HT-29 (cell line): ENCODE data around the gene OGFR. TPM values are rescaled to one million over a fixed set of nuclear protein-coding genes. Genes with fewer than 3 reads are reported as not detected.
A peak's percentile ranks its signal among the peaks of the same experiment; 100 is the strongest.

ENCODE experiments used
- DNase-seq: peaks from one replicate; pipeline ENCODE4 v3.0.0-alpha.2; 2015; ENCODE audit warnings: low spot score
- total RNA-seq: library from RNA; depleted of rRNA; stranded (reverse); fragments of >200 nt; shearing (Covaris generic); gene quantifications from 2 replicates; pipeline ENCODE4 v1.2.3, GENCODE V29; 2014

The OGFR gene
- total RNA-seq, 1 experiment from 2014 or later = 197 TPM

DNA sequence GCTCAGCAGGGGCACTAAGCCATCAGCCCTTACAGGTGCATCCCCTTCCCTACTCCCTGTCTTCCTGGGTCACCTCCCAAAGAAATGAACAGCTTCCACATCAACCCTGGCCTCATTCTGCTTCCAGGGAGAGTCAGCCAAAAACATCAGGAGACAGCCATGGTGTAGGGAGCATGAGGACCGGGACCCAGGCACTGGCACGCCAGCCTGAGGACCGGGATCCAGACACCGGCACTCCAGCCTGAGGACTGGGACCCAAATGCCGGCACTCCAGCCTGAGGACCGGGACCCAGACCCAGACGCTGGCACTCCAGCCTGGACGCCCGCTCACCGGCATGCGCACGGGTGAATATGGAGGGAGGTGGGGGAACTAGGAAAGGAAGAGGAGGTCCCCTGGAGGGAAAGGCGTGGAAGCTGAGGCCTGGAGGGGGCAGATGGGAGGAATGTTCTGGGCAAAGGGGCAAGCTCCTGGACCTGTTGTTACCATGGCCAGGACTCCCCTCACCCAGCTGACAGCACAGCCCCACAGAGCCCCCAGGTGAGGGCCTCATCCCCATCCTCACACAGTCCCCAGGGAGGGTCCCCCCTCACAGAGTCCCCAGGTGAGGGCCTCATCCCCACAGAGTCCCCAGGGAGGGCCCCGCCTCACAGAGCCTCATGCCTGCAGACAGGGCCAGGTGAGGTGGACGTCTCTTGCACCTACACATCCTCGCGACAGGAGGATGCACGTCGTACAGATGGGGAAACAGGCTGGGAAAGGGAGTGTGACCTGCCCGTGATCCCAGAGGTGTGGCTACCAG is 34.3 kb upstream of the OGFR start:
- DNase-seq = no peak

DNA sequence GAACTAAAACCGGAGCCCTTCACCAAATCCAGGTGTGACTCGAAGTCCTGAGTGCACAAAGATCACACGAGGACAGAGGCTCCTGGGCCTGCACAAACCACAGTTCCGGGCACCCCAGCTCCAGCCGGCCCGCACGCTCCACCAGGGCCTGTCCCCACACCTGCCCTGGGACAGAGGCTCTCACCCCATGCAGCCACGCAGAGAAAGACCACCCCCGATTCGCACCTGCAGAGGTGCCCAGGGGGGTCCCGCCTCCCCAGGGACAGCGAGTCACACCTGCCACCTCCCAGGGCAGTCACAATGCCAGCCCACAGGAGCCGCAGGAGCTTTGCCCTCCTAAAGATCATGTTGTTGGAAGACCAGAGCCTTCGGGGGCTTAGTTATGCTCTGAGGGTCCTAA is 33.7 kb upstream of the OGFR start:
- DNase-seq = no peak

DNA sequence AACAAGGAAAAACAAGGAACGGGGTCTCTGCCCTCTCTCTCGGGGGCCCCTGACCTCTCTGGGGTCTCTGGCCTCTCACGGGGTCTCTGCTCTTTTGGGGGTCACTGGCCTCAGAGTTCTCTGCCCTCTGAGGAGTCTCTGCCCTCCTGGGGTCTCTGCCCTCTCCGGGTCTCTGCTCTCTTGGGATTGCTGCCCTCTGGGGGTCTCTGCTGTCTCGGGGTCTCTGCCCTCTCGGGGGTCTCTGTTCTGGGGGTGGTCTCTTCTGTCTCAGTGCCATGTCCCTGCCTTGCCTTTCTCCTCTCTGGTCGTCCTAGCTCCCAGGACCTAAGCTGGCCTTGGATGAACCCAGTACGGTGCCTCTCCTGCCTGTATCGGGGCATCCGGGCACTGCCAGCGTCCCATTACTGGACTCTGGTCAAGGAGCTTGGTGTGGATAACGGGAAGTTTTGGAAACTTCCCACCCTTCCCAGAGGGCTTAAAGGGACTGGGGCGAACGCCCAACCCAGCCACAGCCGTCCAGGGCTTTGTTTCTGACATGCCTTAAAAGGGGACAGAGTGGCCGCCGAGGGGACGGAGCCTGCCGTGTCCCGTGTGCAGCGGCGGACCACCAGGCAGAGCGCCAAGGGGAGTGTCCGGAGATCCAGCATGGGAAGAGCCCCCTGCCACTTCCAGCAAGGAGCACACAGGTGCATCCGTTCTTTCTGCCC is 33.1 kb upstream of the OGFR start:
- DNase-seq = no peak

DNA sequence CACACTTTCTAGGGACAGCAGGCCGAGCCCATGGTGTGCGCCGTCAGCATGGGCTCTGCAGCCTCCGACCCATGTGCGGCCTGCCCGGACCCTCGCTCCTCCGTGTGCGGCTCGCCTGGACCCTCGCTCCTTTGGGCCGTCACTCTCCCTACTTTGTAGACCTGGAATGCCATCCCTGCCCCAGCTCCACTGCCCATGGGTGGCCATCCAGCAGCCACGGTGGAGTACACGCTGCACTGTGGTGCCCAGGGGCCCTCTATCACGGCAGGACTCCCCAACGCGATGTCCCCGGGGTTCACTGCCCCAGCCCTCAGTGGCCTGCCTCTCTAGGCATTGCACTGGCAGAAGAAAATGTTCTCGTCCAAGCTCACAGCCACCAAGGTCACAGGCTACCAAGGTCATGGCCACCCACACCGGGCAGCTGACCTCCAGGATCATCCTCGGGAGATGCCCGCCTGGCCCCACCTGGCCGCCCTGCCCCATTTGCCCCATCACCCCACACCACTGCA is 32.5 kb upstream of the OGFR start:
- no peak for DNase-seq

DNA sequence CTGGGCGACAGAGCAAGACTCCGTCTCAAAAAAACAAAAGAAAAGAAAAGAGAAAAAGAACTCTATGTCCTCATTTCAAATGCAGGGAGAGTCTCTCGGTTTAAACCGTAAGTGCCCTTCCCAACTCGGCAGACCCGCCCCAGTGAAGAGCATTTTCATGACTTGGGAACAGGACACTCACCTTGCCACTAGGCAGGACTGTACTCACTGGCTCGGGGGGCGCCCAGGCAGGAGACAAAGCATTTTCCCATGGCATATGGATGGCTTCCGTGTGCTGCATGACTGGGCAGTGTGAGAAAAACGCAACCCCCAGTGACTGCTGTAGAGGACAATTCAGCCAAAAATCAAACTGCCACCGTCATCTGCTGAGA is 32.0 kb upstream of the OGFR start:
- no peak for DNase-seq

DNA sequence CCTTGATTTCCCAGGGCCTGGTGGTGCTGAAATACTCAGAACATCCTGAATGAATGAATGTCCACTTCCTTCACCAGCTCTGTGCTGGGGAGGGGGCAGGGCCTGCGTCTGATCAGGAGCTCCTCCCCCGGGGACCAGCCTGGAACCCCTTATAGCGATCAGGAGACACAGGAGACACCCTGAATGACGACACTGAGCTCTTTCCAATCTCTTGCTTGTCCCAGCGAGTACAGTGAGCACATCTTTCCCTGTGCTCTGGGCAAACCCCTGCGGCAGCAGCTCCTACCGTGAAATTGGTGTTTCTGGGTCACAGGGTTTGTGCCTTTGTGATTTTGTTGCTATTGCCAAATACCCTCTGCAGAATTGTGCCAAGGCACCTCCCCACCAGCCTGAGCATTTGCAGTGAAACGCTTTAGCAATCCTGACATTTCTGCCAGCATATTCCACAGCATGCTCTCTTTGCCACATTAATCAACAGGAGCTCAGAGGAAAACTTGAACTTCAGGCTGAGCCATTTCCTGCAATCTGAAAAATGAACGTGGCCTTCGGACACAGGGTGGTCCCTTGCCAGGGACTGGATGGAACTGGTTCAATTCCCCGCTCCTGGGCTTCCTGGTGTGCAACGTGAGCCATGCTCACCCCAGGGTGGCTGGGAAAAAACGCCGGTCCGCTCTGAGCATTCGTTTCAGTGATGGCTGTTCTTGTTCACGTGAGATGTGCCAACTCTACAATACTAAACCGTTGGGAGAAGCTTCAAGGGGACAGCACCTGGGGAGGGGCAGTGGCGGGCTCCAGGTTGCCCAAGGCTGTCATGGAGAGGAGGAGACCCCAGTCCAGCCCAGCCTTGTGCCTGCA is 31.4 kb upstream of the OGFR start:
- DNase-seq = no peak

DNA sequence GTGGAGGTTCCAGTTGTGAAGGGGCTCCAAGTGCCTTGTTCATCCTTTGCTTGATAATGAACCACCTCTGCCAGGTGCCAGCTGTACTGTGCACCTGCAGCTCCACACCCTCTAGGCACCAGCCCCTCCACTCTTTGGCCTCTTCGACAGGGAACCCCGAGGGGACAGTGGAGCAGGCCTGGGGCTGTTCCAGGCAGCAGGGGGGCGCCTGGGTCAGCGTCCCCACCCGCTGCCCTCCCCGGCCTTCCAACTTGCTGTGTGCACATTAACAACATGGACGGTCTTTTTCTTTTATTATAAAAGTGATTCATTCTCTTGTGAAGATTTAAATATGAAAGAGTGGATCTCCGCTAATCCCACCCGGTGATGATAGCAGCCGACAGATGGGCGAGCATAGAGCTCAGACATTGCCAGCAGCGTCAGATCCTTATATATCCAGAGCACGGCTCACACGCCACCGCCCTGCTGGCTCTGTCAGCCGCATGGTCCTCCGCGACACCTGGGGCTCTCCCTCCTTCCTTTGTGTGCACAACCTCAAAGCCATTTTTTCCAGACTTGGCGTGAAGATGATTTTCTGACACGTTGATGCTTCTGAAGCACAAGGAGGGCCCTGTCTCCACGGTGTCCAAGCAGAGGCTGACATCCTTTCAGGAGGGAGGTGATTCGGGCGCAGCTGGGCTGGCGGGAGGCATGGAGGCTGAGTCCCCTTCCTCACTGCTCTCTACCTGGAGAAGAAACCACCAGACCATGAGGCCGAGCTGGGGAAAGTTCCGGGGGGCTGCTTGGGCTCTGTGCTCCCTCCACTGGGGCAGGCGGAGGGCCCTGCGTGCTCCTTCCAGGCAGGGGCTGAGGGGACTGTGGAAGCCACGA is 30.6 kb upstream of the OGFR start:
- DNase-seq = no peak

DNA sequence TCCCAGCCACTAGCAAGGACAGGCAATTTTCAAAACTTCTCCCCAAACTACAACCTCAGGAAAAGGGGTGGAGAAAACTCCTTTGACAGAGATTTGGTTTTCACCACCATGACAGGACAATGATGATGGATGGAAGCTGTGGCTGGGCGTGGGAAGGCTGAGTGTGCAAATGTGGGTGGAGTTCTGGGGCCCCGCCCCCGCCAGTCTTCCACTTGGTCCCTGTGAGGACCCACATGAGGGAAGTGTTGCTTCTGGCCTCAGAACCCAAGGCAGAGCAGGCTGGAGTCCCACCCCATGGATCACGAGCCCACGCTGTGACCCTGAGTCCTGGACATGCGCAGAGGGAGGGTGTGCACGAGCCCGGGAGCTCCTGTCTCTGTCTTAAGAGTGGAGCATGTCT is 29.9 kb upstream of the OGFR start:
- DNase-seq = no peak

DNA sequence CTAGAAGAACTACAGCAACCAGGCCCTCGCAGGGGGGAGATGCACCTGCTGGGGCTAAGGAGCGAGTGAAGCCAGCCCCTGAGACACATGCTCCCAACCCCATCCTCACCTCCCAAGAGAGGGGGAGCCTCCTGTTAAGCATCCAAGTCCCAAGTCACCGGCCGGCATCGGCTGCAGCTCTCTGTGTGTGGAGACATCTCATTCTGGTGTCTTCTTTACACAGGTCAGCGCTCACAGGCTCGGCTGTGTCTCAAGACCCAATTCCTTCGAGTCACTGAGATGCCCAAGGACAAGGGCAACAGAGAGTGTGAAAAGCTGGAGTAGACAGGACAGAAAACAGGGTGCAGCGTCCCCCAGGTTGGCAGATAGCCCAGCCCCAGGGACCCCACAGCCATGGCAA is 29.4 kb upstream of the OGFR start:
- no peak for DNase-seq

DNA sequence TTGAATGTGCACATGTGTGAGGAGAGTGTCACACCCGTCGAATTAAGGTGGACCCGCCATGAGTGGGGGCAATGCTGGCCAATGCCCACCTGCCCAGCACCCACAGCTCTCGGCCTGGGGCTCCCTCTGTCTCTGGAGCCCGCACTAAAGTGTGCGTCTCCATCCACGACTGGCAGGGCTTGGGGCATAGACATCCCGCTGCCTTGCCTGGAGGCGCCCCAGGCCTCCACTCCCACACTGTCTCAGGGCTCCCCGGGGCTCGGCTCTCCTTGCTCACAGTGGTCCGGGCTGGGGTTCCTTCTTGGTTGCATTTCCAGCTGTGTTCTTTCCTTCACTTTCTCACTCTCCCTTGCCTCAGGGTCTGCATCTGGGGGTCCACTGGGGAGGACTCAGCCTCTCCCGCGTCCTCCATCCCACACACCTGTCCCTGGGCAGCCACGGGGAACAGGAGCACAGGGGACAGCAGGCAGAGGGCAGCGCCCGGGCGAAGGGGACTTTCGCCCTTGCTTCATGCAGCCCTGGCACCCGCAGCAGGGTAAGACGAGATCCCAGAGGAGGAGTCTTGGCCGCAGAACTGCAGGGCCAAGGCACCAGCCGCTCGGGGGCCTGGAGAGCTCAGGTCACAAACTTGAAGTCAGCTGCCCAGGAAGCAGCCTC is 28.5 kb upstream of the OGFR start:
- no peak for DNase-seq

DNA sequence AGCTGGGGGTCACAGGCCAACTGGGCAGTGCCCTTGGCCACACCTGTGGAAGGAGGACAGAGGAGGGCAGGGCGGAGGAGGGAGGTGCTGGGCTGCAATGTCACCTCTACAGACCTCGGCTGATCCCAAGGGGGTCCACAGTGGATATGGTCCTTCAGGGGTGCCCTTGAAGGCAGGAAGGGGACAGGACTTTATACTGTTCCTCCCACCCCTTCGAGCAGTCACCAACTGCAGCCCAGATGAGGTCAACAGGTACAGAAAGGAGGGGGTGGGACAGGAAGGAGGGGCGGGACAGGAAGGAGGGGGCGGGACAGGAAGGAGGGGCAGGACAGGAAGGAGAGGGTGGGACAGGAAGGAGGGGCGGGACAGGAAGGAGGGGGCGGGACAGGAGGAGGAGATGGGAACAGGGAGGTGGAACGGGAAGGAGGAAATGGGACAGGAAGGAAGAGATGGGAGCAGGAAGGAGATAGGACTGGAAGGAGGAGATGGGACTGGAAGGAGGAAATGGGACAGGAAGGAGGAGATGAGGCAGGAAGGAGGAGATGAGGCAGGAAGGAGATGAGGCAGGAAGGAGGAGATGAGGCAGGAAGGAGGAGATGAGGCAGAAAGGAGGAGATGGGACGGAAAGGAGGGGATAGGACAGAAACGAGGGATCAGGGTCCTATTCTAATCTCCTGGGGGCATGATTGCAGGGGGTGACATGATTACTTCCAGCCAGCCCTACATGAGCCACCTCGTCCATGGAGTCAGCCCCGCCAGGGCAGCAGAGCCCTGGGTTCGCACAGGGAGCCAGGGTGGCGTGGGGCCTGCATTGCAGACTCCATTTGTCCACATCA is 27.7 kb upstream of the OGFR start:
- peak; percentile 90 for DNase-seq

DNA sequence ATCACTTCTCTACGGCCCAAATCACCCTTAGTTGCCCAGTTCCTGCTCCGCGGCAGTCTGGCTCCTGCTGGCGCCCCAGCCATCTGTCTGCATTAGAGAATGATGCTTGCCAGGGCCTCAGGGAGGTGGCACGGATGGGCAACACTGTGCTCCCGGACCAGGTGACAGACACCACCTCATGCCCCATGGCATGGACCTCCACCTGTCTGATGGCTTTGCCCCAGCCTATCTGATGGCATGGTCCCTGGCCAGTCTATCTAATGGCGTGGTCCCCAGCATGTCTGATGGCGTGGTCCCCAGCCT is 27.2 kb upstream of the OGFR start:
- no peak for DNase-seq

DNA sequence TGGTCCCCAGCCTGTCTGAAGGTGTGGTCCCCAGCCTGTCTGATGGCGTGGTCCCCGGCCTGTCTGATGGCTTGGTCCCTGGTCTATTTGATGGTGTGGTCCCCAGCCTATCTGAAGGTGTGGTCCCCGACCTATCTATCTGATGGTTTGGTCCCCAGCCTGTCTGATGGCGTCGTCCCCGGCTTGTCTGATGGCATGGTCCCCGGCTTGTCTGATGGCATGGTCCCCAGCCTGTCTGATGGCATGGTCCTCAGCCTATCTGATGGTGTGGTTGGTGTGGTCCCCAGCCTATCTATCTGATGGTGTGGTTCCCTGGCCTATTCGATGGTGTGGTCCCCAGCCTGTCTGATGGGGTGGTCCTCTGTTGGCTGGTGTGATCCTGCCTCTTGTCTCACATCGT is 26.6 kb upstream of the OGFR start:
- DNase-seq = no peak

DNA sequence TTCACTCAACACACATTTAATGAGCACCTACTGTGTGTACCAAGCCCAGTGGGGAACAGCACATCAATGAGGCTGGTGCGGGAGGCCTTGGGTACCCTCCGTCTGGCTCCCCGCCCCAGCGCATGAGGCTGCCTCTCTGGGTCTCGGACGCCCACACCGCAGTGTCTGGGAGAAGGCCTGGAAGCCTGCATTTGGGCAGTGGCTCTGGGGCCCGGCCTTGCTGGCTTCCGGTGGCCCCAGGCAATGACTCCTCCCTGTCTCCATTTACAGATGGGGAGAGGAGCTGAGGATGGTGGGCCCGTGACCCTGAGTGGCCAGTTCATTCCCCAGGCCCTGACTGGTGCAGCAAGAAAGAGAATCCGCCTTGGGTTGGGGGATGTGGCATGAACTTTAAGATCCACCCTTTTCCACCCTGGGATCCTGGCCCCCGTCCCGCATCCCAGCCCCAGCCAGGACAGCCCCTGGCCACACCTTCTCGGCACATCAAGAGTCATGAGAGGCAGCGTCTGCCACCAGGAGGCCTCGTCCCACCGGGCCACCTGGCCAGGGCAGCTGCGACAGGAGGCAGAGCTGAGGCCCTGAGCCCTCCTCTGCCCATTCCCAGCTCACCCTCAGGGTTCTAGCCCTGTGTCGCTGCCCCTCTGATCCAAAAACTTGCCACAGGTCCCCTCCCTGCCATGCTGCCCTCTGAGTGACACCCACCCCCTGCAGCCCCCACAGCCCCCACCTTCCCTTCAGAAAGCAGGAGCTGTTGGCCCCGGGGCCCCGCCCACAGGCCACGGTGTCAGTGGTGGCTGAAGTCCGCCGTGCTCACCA is 25.8 kb upstream of the OGFR start:
- no peak for DNase-seq

DNA sequence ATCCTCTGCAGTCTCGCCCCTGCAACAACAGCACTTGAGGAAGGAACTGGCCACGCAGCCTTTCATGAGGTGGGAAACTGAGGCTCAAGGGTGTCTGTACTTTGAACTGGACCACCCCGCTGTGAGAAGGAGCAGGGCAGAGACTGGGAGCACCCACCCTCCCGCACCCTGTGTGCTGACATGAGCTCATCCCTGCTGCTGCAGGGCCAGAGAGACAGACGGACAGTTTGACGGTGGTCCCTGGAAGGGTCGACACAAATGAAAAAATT is 25.3 kb upstream of the OGFR start:
- no peak for DNase-seq

DNA sequence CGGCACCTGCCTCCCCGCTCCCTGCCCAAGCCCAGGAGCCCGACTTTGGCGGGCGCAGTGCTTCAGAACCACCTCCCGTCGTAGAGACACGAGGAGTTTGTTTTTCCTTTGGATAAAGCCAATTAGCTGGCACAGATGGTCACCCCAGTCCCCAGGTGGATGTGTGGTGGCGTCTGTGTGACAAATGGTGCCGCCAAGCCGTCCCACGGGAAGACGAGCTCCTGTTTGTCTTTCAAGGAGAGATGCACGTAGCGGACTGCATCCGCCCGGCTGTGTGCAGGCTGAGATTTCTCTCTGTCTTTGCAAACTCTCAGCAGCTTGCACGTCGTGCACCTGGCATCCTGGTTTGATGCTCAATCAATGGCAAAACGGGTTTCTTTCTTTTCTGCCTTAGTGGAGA is 24.4 kb upstream of the OGFR start:
- DNase-seq = no peak

DNA sequence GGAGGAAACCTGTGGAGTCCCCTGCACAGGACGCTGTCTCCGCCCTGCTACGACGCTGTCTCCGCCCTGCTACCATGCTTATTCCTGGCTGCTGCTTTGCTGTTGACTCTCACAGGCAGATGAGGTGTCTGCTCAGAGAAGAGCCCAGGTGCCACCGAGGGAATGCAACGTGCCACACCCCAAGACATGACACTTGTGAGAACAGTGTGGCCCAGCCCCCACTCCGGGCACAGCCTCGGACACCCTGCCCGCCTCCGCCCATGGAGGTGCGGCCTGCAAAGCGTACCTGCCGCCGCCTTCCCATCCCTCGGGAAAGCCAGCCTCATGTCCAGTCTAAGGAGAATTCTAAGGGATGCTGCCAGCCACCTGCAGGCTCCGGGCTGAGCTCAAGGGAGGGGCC is 23.9 kb upstream of the OGFR start:
- peak; percentile 59 for DNase-seq

DNA sequence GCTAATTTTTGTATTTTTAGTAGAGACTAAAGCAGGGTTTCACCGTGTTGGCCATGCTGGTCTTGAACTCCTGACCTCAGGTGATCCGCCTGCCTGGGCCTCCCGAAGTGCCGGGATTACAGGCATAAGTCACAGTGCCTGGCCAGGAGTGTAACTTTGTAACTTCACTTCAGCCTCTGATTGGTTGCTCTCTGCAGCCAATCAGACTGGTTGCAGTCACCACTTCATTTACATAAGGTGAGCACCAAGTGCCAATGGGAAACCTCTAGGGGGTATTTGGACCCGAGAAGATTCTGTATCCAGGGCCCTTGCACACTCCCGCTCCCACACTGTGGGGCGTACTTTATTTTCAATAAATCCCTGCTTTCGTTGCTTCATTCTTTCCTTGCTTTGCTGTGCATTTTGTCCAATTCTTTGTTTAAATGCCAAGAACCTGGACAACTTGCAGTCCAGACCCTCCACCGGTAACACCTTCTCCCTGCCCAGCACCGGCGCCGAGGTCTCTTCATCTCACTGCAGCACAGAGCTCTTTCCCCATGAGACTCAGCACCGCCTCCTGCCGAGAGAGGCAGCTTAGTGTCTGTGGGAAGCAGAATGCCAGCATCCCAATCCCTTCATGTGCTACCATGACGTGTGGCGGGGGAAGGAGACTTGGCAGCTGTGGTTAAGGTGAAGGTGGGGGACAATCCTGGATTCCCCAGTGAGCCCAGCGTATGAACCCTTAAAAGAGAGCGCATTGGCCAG is 22.3 kb upstream of the OGFR start:
- peak; percentile 47 for DNase-seq

DNA sequence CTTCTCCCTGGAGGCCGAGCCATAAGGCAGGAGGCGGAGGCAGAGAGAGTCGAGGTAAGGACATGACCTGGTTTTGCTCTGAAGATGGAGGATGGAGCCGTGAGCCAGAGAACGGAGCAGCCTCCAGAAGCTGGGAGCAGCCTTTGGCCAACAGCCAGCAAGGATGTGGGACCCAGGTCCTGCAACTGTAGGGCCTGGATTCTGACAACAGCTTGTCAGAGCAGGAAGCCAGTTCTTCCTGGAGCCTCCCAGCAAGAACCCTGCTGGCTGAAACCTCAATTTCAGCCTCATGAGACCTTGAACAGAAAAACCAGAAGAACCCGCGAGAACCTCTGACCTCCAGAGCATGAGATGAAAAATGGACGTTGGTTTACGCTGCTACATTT is 21.7 kb upstream of the OGFR start:
- DNase-seq = peak; percentile 93
